ENCODE measurements around the gene CFAP97.
A peak's percentile ranks its signal among the peaks of the same experiment; 100 is the strongest.
"Not testable (repeated sequence)": the region's sequence is repeated elsewhere in the genome, so short reads cannot be mapped to it uniquely, and the experiment has no call there.

The CFAP97 gene

DNA sequence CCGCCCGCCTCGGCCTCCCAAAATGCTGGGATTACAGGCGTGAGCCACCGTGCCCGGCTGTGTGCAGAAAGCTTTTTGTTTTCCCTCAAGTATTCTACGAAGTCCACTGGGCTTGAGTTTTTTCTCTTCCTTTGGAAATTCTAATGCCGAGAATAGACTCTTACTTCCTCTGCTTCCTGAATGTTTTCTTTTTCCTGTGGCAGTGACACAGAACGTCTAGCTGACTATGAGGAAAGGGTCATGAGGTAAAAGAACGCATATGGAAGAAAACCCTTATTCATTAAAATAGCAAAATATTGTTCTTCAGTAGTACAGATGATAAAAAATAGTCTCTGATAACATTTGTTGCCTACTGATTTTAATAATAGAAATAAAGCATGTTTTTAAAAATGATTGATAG lies 65.6 kb downstream of the CFAP97 start:
- no peak for DNase-seq

DNA sequence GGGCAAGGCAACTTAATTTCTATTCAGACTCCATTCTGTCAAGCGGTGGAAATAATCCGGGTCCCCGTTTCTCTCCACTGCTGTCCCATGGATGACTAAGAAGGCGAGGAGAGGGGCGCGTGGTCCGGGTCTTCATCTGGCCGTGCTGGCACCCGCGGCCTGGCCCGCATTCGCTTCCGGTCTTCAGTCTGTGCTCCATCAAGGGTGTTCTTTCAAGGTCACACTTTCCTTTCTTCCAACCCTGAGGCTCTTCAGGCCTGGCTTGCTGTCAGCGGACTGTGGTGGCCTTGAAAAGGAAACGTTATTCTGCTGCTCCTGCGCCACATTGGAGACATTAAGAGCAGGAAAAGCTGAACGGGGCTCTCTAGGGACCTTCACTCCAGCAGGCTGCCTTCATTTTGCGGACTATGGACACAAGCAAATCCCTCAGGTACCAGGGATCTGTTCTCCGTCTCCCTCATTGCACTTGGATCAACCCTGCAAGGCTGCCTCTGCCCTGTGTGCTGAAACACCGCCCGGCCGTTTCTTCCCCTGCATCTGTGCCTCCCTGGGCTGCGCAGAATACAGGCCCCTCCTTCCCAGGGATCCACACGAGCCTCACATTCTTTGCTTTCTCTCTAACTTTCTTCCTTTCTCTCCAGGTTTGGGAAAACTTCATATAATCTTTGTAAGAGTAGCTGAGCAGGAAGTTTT lies 66.4 kb downstream of the CFAP97 start:
- DNase-seq, result no peak

DNA sequence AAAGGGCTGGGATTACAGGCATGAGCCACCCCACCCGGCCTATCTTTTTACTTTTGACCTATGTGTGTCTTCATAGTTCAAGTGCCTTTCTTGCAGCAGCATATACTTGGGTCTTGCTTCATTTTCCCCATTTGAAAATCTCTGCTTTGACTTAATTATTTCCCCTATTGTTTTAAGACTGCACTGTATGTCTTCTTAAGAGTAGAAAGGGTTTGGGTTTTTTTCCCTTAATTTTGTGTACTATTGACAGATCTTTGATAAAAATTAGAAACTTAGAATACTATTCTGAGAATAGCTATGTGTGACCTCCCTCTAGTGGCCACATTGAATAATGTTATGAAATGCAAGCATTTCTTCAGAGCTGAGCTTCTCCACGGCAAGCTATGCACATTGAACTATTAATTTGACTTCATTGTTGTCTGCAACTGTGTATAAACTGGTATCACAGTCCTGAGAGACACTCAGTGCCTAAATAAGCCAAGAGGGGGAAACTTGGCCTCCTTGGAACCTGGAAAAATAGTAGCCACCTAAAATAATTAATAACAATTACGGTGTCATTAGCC lies 69.4 kb downstream of the CFAP97 start:
- peak; percentile 72 for DNase-seq

DNA sequence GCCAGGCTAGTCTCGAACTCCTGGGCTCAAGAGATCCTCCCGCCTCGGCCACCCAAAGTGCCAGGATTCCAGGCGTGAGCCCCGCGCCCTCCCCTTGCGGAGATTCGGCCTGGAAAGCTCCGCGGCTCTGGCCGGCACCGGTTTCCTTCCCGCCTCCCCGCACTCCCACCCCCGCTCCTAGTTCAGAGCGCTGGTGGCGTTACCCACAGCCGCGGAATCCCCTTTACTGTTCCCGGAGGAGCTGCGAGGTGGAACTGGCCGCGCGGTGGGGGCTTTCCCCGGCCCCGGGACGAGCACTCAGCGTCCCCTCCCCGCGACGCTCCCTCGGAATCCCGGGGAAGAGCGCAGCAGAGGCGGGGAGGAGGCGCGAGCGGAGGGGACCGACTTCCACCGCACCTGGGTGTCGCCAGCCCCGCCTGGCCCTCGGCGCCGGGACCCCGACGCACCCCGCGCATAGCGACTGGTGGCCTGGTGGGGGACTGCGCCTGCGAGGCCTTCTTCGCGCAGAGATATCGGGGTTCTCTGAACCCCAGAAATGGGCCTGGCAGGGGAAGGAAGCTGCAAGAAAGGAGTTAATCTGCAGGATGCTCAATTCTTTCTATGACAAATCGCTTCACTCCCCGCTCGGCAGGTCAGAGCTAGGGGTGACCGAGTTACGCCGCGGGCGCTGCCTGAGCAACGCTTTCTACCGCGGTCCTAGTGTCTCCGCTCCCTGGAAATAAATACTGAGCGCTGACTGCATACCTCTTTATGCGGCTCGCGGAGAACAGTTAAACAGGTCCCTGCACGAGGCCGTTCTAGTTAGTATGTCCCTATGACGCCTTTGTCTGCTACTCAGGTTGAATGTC lies 75.3 kb downstream of the CFAP97 start:
- DNase-seq, result no peak

DNA sequence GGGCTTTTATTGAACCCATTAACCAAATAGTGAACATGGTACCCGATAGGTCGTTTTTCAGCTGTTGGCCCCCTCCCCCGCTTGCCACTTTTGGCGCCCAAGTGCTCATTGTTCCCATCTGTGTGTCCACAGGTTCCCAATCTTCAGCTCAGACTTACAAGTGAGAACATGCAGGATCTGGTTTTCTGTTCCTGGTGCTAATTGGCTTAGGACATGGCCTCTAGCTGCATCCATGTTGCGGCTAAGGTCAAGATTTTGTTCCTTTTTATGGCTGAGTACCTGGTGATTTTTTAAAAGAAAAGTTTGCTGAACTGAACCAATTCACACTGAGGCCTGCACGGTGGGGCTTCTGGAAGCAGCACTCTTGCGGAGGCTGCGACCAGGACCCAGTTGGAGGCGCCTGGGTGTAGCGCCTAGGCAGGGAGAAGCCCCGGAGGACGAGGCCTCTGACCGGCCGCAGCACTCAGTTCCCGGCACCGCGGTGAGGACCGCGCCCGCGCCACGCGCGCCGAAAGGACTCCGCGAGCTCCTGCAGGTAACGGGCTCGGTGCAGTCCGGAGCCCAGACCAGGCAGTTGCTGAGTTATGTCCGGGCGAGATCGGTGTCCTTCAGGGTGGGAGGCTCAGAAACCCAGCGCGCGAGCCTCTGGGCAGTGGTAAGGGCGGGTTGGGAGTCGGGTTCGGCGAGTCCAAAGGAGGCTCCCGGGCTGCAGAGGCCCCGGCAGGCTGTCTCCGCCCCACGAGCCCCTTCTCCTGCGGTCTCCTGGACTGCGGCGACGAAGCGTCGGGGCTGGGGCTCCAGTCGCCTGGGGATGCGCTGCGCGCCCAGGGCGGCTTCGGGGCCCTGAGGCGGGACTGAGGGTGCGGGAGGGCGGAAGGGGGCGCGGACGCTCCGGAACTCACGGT lies 76.5 kb downstream of the CFAP97 start:
- DNase-seq, result no peak

DNA sequence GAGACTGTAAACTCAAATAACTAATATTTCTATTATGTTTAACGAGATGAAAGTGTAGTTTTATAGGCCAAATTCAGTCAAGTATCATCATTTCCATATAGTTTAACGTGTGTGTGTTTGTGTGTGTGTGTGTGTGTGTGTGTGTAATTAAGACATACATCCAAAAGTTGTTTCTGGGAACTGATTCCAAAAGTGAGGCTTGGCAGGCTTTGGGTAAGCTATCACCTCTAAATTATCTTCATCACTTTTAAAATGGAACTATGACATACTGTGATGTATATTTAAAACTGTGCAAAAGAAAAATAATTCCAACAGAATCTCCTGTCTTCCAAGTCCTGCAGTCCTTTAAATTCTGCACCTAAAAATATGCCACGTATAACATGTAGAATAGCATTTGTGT lies 79.8 kb downstream of the CFAP97 start:
- DNase-seq, result no peak

DNA sequence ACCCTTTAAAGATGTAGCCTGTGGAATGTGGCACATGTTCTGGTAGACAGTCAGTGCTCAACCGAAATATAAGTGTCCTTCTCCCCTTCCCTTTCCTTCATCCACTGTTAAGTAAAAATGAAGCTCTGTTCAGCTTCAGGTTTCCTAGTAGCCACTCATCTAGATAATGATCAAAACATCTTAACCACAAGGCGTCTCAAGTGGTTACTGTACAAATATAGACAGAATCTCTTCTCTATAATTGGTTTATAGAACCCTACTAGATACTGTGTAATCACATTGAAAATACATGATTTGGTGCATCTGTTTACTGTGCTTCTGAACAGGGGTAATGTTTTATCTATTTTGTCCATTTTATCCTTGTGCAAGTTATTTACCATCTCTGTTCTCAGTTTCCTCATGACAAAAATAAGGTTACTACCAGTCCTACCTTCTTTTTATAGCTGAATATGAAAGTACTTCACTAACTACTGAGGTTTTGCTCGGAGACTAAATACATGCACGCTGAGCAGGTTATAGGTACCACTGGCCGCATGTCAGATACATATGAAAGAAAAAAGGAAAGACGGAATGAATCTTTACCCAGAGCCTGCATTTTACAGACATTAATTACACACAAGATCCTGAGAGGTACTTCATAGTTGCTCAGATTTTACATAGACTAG lies 81.0 kb downstream of the CFAP97 start:
- no peak for DNase-seq

DNA sequence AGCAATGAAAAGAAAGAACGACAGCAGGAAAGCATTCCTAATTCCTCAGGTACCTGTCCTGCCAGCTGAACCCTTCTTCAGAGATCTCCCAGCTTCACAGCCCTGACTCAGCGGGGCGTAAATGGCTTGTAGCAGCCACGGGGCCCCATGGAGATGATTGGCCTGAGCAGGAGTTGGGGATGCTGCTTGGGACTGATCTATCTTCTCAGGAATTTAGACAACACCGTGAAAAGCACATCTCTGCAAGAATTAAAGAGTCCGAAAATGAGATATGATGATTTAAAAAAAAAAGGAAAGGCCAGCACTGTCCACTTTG lies 83.2 kb downstream of the CFAP97 start:
- no peak for DNase-seq

DNA sequence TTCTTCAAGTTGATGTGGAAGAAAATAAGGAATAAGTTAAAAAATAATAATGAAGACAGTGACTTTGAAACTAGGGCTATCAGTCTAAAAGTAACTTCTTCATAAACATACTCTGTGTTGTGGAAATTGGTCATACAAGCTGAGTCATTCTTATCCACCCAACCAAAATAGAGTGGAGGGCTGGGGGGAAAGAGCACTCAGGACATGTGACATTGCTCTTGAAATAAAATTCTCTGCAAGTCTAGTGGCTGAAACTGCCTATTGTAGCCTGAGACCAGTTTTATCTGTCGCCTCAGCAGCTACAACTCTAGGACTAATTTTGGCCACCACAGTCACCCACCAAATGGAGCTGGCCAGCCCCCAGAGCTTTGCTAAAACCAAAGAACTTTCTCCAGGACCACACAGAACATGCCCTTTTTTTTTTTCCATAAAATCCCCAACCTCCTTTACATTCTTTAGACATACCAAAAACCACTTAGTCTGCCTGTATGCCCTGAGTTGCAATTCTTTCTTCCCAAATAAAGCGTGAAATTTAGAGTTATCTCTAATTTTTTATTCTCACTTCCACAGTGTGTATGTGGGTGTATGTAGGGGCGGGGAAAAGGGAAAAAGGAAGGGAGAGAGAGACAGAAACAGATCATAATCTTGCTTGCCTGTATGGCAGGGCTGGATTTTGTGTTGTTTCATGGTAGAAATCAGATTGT lies 83.7 kb downstream of the CFAP97 start:
- DNase-seq, result no peak

DNA sequence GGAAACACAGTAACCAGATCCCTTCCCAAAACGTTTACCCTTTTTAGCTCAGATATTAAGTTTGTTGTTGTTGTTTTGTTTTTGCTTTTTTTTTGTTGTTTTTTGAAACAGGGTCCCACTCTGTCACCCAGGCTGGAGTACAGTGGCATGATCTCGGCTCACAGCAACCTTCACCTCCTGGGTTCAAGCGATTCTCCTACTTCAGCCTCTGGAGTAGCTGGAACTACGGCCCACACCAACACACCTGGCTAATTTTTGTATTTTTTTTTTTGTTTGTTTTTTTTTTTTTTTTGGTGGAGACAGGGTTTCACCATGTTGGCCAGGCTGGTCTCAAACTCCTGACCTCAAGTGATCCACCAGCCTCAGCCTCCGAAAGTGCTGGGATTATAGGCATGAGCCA lies 84.3 kb downstream of the CFAP97 start:
- DNase-seq, result not testable (repeated sequence)

DNA sequence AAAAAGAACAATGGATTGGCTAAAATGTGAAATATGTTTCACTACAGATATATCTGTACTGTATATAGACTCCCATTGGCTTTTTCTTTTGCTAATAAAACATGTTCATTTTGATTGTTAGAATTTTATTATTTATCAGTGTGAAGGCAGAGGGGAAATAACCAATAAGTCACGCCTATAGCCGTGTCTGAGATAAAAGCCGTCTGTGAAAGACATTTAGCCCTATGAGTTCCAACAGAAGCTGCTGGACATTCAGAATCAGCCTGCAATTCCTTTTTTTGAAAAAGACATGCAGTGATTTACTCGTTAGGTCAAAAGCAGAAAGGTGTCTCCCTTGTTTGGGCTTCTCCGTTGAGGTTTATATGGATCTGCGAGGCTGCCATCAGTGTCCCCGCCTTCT lies 84.9 kb downstream of the CFAP97 start:
- no peak for DNase-seq

DNA sequence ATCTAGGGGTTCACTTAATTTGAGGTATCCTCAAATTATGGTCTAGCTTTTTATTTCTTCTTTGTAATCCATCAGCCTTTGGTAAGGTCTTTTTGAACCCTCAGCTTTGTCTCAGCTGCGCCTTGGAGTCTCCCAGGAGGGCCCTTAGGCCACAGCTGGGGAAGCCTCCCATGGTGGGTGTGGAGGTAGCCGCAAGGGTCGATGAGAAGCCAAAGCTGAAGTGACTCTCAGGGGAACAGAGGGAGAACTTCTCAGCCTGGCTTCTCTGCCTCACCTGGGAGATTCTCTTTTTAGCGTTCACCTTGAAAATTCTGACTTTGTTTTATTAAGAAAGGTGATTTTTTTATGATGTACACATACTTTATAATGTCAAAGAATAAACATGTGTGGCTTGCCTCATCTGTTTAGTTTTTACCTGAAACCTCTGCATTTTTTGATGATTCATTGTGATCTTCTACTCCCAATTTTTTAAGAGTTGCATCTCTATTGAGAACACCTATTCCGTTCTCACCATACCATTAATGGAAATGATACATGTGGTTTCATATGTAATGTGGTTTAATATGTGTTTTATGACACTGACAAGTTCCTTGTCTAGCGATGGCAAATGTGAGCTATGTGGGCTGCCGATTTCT lies 86.4 kb downstream of the CFAP97 start:
- DNase-seq, result no peak

DNA sequence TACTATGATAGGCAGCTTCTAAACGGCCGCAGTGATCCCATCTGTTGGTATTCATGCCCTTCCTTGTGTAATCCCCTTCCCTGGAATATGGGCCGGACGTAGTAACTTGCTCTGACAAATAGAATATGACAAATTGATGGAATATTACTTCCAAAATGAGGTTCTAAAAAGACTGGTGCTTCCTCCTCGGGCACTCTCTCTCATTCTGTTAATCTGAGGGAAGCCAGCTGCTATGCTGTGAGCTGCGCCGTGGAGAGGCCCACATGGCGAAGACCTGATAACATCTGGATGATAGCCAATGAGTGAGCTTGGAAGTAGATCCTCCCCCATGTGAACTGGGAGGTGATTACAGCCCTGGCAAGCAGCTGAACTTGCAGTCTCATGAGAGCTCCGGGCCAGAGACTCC lies 88.0 kb downstream of the CFAP97 start:
- peak; percentile 89 for DNase-seq

DNA sequence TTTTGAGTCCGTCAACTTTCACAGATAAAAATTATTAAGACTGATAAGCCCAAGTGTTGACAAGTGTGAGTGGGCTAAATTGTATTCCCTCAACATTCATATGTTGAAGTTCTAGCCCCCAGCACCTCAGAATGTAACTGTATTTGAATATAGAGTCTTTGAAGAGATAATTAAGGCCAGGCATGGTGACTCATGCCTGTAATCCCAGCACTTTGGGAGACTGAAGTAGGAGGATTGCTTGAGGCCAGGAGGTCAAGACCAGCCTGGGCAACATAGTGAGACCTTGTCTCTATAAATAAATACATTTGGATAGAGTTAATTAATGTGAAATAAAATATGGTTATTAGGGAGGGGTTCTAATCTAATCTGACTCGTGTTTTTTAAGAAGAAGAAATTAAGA lies 90.5 kb downstream of the CFAP97 start:
- no peak for DNase-seq

DNA sequence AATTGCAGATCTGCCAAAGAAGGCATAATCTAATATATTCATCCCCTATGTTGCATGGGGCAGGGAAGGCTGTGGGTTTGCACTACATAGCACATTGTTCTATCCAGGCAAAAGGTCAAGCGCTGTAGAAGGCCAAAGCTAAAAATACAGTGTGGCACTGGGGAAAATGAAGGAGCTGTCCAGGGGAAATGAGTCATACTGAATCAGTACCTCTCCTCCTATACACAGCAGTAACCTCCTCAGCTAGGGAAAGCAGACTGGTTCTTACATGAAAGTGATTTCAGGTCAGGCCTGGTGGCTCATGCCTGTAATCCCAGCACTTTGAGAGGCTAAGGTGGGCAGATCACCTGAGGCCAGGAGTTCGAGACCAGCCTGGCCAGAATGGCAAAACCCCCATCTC lies 91.7 kb downstream of the CFAP97 start:
- no peak for DNase-seq

DNA sequence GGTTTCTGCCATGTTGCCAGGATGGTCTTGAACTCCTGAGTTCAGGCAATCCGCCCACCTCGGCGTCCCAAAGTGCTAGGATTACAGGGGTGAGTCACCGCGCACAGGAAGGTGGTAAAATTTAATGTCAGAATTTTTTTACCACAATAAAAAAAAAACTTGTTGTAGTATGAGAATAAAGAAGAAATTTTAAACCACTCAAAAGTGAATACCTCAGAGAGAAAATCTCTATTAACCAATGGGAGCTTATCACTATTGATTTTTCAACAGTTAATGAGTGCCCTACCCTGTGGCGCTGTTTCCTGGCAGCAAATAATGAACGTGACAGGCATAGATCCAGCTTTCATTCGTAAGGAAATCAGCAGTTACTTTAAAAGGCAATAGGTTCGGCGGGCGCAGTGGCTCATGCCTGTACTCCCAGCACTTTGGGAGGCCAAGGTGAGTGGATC lies 93.4 kb downstream of the CFAP97 start:
- DNase-seq, result no peak

DNA sequence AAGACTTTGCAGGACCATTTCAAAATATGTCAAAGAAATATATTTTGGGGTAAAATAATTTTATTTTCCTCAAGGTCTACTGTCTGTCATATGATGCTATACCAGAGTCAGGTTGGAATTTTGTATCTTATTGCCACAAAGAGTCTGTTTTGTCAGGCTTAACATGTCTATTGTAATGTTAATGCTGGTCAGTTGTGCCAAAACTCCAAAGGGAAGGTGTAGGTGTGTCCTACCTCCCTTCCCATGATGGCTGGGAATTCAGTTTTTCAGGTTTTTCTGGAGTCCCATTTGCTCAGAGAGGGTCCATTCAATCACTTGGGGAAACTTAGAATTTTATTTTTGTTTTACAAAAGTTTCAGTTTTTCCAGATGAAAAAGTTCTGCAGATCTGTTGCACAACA lies 94.1 kb downstream of the CFAP97 start:
- DNase-seq, result no peak
